ENCODE results near the gene APOBEC3F.

GRCh38 chr22:39021552-39022250, 19.0 kb upstream of the APOBEC3F start:
- TF ChIP-seq CTCF (IDR thresholded peaks at IDR 0.05) (no peak), EP300 (IDR thresholded peaks at IDR 0.05) (no peak)

Measured in stomach (tissue), 4 donors.